SK-N-SH (cell line): Measurements from ENCODE around the gene SPTBN2. TPM values are rescaled to one million over a fixed set of nuclear protein-coding genes. Genes with fewer than 3 reads are reported as not detected.

Experiments used
- CTCF ChIA-PET: fragments of 300-600, 350-600 bp; formaldehyde crosslinking; extraction: SDS; loops from one replicate; lab custom pipeline; 2021; lab: Yijun Ruan, JAX
- POLR2A ChIA-PET: fragments of 350-600 bp; sonication (Branson Sonifier 250); formaldehyde crosslinking; extraction: SDS; loops from one replicate; lab custom pipeline; 2020; ENCODE audit warnings: antibody characterized with exemption, inconsistent platforms; lab: Yijun Ruan, JAX
- DNase-seq: peaks from one replicate; pipeline ENCODE4 v3.0.0; 2012
- H2AFZ ChIP-seq: fragments of 200-600 bp; sonication (generic); 2 replicates; pipeline ENCODE4 v1.8.1; 2016; ENCODE audit warnings: antibody characterized with exemption, mild to moderate bottlenecking, low read depth
- H3F3A ChIP-seq: fragments of 200-600 bp; sonication (generic); replicated peaks from 2 replicates; pipeline ENCODE3; 2016; ENCODE audit warnings: antibody characterized with exemption, mild to moderate bottlenecking; ENCODE audit not compliant: insufficient read depth
- H3K27ac ChIP-seq, 2 experiments: fragments of 200-500 bp in 1 of 2; fragments of 200-600 bp in 1 of 2; sonication (Bioruptor generic) in 1 of 2; sonication (generic), shearing (Covaris generic) in 1 of 2; 2 replicates each; pipeline versions ENCODE4 v1.5.1 to v1.6.1; 2014 to 2016; ENCODE audit warnings: low read depth in 2 of 2, inconsistent platforms in 1 of 2, low read length in 1 of 2, mild to moderate bottlenecking in 1 of 2, mixed read lengths in 1 of 2
- H3K27me3 ChIP-seq: fragments of 200-600 bp; sonication (generic), shearing (Covaris generic); 2 replicates; pipeline ENCODE4 v1.6.1; 2016; ENCODE audit warnings: mixed run types; ENCODE audit not compliant: insufficient read depth
- H3K36me3 ChIP-seq, 2 experiments: fragments of 200-500 bp in 1 of 2; fragments of 200-600 bp in 1 of 2; sonication (Bioruptor generic) in 1 of 2; sonication (generic) in 1 of 2; replicated peaks in 1 of 2; 2 replicates each; pipeline versions ENCODE3 to v1.5.1; 2014 to 2016; ENCODE audit warnings: low read length in 1 of 2, mild to moderate bottlenecking in 1 of 2; ENCODE audit not compliant: insufficient read depth in 2 of 2, control insufficient read depth in 1 of 2
- H3K4me1 ChIP-seq, 2 experiments: fragments of 200-500 bp in 1 of 2; fragments of 200-600 bp in 1 of 2; sonication (Bioruptor generic) in 1 of 2; sonication (generic), shearing (Covaris generic) in 1 of 2; 2 replicates each; pipeline versions ENCODE4 v1.5.1 to v1.6.1; 2014 to 2016; ENCODE audit warnings: low read depth in 1 of 2, low read length in 1 of 2, mixed run types in 1 of 2; ENCODE audit not compliant: insufficient read depth in 2 of 2, control insufficient read depth in 1 of 2
- H3K4me2 ChIP-seq: fragments of 200-600 bp; sonication (generic), shearing (Covaris generic); 2 replicates; pipeline ENCODE4 v1.6.1; 2017; ENCODE audit warnings: mixed run types
- H3K4me3 ChIP-seq, 2 experiments: fragments of 200-500 bp in 1 of 2; fragments of 200-600 bp in 1 of 2; sonication (Bioruptor generic) in 1 of 2; sonication (generic), shearing (Covaris generic) in 1 of 2; 2 replicates each; pipeline versions ENCODE4 v1.5.1 to v1.8.1; 2014 to 2016; ENCODE audit warnings: low read depth in 2 of 2, inconsistent platforms in 1 of 2, low read length in 1 of 2, mild to moderate bottlenecking in 1 of 2, mixed read lengths in 1 of 2, moderate library complexity in 1 of 2
- H3K79me2 ChIP-seq: fragments of 200-600 bp; sonication (generic); 2 replicates; pipeline ENCODE4 v1.8.1; 2017; ENCODE audit warnings: mild to moderate bottlenecking; ENCODE audit not compliant: insufficient read depth
- H3K9ac ChIP-seq: fragments of 200-600 bp; sonication (generic); 2 replicates; pipeline ENCODE4 v1.6.1; 2017; ENCODE audit warnings: mixed run types
- H3K9me2 ChIP-seq: fragments of 200-600 bp; sonication (generic); 2 replicates; pipeline ENCODE4 v1.6.1; 2017; ENCODE audit warnings: mixed run types
- H3K9me3 ChIP-seq: fragments of 200-600 bp; sonication (generic); 2 replicates; pipeline ENCODE4 v1.6.1; 2017; ENCODE audit warnings: mixed run types, mild to moderate bottlenecking, moderate library complexity
- H4K20me1 ChIP-seq: fragments of 200-600 bp; sonication (generic); 2 replicates; pipeline ENCODE4 v1.6.1; 2017; ENCODE audit warnings: mild to moderate bottlenecking, mixed run types; ENCODE audit not compliant: insufficient read depth
- CHD2 ChIP-seq: fragments of 150-350 bp; IDR thresholded peaks from 2 replicates; pipeline ENCODE4 v1.6.1; 2018; ENCODE audit warnings: low read length; ENCODE audit not compliant: partially characterized antibody
- CTCF ChIP-seq: fragments of 200-600 bp; sonication (generic); IDR thresholded peaks from 2 replicates; pipeline ENCODE4 v1.6.1; 2017; ENCODE audit warnings: antibody characterized with exemption, mild to moderate bottlenecking, moderate library complexity
- FOXJ3 ChIP-seq: sonication (generic); formaldehyde crosslinking; IDR thresholded peaks from 2 replicates; pipeline ENCODE4 v1.5.1; 2020; ENCODE audit warnings: mild to moderate bottlenecking, missing genetic modification reagents
- GABPA ChIP-seq: IDR thresholded peaks from 2 replicates; pipeline ENCODE4 v1.4.0; 2012; ENCODE audit warnings: low read depth, mild to moderate bottlenecking
- MAX ChIP-seq: IDR thresholded peaks from 2 replicates; pipeline ENCODE4 v1.4.0; 2012; ENCODE audit warnings: low read depth
- MXI1 ChIP-seq: IDR thresholded peaks from 2 replicates; pipeline ENCODE4 v1.6.1; 2012; ENCODE audit warnings: mild to moderate bottlenecking, low read depth, low read length, improper control_type of control experiment
- NRF1 ChIP-seq: IDR thresholded peaks from 2 replicates; pipeline ENCODE4 v1.6.1; 2012; ENCODE audit warnings: low read depth, mild to moderate bottlenecking, low read length
- POLR2AphosphoS5 ChIP-seq: IDR thresholded peaks from 2 replicates; pipeline ENCODE4 v1.6.1; 2012; ENCODE audit warnings: low read depth, low read length
- RCOR1 ChIP-seq: fragments of 150-350 bp; IDR thresholded peaks from 2 replicates; pipeline ENCODE4 v1.6.1; 2017; ENCODE audit warnings: antibody characterized with exemption, low read length
- REST ChIP-seq: IDR thresholded peaks from 2 replicates; pipeline ENCODE4 v1.6.1; 2012; ENCODE audit warnings: mild to moderate bottlenecking, low read depth, low read length, moderate library complexity
- WGBS: methylation state at CpG from one replicate; pipeline ENCODE4 v1.1.6; 2017; ENCODE audit warnings: low lambda C conversion rate; 5-methylcytosine and 5-hydroxymethylcytosine counted together
- polyA plus RNA-seq, 3 experiments: library from polyadenylated mRNA; depleted of rRNA; stranded (reverse); fragments of >200 nt; gene quantifications; 2 replicates each; pipeline ENCODE4 v1.2.3, GENCODE V29; 2012

The SPTBN2 gene
- polyA plus RNA-seq, 1 of the 3 experiments (the other 2 are of a cell fraction), result 19.7 TPM

GRCh38 chr11:66722745-66723651 lies 6.0 kb downstream of the SPTBN2 start:
- Histone ChIP-seq H3K9me2 (no peaks in the 10 kb centered on the region), H2AFZ (no peak overlapping the region), H3K4me3 (no peak overlapping the region), H3K36me3 (no peaks in the 10 kb centered on the region), H3F3A (no peaks in the 10 kb centered on the region), H3K4me1 (peaks cover 10 to 26% of the 10 kb centered on the region in 2 experiments; a peak in 3 of 4 replicates), H3K27ac (no peak overlapping the region), H3K27me3 (no peaks in the 10 kb centered on the region), H3K9ac (no peak overlapping the region), H3K4me2 (no peak overlapping the region), H3K9me3 (no peaks in the 10 kb centered on the region), H4K20me1 (no peaks in the 10 kb centered on the region), H3K79me2 (no peaks in the 10 kb centered on the region)
- CTCF ChIA-PET, result interaction anchor here (0.5 to 2.5 kb wide), 6 partner anchors 28 to 446 kb away, joined by 3 to 10 read pairs (median 3); partner anchors contain the start of gene RBM4B
- POLR2A ChIA-PET, result interaction anchor here (0.5 kb wide), 1 partner anchor 78 kb away, joined by 3 read pairs; no protein-coding TSS in a partner anchor
- TF ChIP-seq POLR2AphosphoS5, result no peak
- no peak for TF ChIP-seq REST
- no peak for TF ChIP-seq FOXJ3 (CRISPR knock-in tag)
- no peak for TF ChIP-seq CTCF
- no peak for TF ChIP-seq GABPA
- no peak for TF ChIP-seq MAX
- no peak for TF ChIP-seq RCOR1
- no peak for TF ChIP-seq NRF1
- TF ChIP-seq CHD2, result no peak
- TF ChIP-seq MXI1, result no peak
- DNase-seq, result no peak
- 97% methylated on average over 16 of the region's 16 CpGs for WGBS
